ENCODE results near the gene RBCK1.
"Not testable (repeated sequence)": the region's sequence is repeated elsewhere in the genome, so short reads cannot be mapped to it uniquely, and the experiment has no call there.

- TF ChIP-seq CTCF (conservative IDR thresholded peaks at IDR 0.05; ENCODE audit: low read length); EZH2phosphoT487 (IDR thresholded peaks at IDR 0.05; ENCODE audit: borderline replicate concordance): not testable (repeated sequence)
Measured at GRCh38 chr20:452021-452420, 43.9 kb downstream of the RBCK1 start.
